HL-60 (cell line): ENCODE results near the gene CPED1.
"Not testable (repeated sequence)": the region's sequence is repeated elsewhere in the genome, so short reads cannot be mapped to it uniquely, and the experiment has no call there.

Source experiments
- DNase-seq, 2 experiments: peaks; one replicate each; pipeline ENCODE4 v3.0.0-alpha.2; 2010 to 2020; ENCODE audit warnings: low read depth in 1 of 2, low spot score in 1 of 2
- H3K27ac ChIP-seq: fragments of 250-450 bp; sonication (Bioruptor Pico); replicated peaks from 2 replicates; pipeline ENCODE4 v1.5.1; 2020; ENCODE audit warnings: mild to moderate bottlenecking, moderate library complexity
- H3K27me3 ChIP-seq: fragments of 250-450 bp; sonication (Bioruptor Pico); 2 replicates; pipeline ENCODE4 v1.5.1; 2021; ENCODE audit warnings: mild to moderate bottlenecking, moderate library complexity; ENCODE audit not compliant: insufficient read depth, poor library complexity, severe bottlenecking
- H3K4me3 ChIP-seq: replicated peaks from 2 replicates; pipeline ENCODE4 v1.5.1; 2011; ENCODE audit warnings: mild to moderate bottlenecking, control low read depth, low read length; ENCODE audit not compliant: insufficient read depth
- GABPA ChIP-seq: IDR thresholded peaks from 2 replicates; pipeline ENCODE4 v1.6.1; 2012; ENCODE audit warnings: low read depth
- POLR2AphosphoS5 ChIP-seq: IDR thresholded peaks from 2 replicates; pipeline ENCODE4 v1.6.1; 2012; ENCODE audit warnings: low read depth
- REST ChIP-seq: IDR thresholded peaks from 2 replicates; pipeline ENCODE4 v1.6.1; 2012; ENCODE audit warnings: low read depth; ENCODE audit not compliant: insufficient replicate concordance
- SPI1 ChIP-seq: IDR thresholded peaks from 2 replicates; pipeline ENCODE4 v1.6.1; 2012; ENCODE audit warnings: low read depth, mild to moderate bottlenecking, borderline replicate concordance
- TF ChIP-seq, protein P1 (sequence below): IDR thresholded peaks from one replicate; pipeline ENCODE4 v1.5.1; 2011; ENCODE audit warnings: low read length, control low read depth, inconsistent platforms; ENCODE audit not compliant: insufficient read depth

The CPED1 gene

DNA sequence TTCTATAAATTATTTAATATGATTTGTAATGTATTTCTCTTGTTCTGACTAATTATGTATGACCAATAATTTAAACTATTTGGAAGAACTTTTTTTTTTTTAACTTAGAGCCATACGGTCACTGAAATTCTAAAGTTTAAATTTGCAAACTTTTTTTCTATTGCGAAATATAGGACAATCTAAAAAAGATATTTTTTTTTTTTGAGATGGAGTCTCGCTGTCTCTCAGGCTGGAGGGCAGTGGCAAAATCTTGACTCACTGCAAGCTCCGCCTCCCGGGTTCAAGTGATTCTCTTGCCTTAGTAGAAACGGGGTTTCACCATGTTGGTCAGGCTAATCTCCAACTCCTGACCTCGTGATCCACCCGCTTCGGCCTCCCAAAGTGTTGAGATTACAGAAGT lies 130.5 kb downstream of the CPED1 start:
- TF ChIP-seq POLR2AphosphoS5 (no peak), SPI1 (no peak), REST (no peak), GABPA (no peak)
- TF ChIP-seq, protein P1, sequence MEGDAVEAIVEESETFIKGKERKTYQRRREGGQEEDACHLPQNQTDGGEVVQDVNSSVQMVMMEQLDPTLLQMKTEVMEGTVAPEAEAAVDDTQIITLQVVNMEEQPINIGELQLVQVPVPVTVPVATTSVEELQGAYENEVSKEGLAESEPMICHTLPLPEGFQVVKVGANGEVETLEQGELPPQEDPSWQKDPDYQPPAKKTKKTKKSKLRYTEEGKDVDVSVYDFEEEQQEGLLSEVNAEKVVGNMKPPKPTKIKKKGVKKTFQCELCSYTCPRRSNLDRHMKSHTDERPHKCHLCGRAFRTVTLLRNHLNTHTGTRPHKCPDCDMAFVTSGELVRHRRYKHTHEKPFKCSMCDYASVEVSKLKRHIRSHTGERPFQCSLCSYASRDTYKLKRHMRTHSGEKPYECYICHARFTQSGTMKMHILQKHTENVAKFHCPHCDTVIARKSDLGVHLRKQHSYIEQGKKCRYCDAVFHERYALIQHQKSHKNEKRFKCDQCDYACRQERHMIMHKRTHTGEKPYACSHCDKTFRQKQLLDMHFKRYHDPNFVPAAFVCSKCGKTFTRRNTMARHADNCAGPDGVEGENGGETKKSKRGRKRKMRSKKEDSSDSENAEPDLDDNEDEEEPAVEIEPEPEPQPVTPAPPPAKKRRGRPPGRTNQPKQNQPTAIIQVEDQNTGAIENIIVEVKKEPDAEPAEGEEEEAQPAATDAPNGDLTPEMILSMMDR: no peak
- H3K4me3 ChIP-seq: no peak overlapping the region
- no peak overlapping the region for H3K27ac ChIP-seq
- DNase-seq: no peak
- peaks cover 2% of the 10 kb centered on the region for H3K27me3 ChIP-seq

- TF ChIP-seq REST (no peak), GABPA (no peak), POLR2AphosphoS5 (no peak), SPI1 (no peak)
- TF ChIP-seq, protein P1: no peak
- Histone ChIP-seq H3K27ac (no peak overlapping the region), H3K27me3 (peaks cover 2% of the 10 kb centered on the region), H3K4me3 (no peak overlapping the region)
- DNase-seq: no peak
Measured at GRCh38 chr7:121123032-121123431, 134.5 kb downstream of the CPED1 start.

DNA sequence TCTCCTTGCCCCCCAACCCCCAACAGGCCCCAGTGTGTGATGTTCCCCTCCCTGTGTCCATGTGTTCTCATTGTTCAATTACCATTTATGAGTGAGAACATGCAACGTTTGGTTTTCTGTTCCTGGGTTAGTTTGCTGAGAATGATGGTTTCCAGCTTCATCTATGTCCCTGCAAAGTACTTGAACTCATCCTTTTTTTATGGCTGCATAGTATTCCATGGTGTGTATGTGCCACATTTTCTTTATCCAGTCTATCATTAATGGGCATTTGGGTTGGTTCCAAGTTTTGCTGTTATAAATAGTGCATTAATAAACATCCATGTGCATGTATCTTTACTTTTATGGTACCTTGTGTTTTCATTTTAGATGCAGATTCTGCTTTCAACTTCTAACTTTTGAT lies 136.9 kb downstream of the CPED1 start:
- H3K27ac ChIP-seq, H3K27me3 ChIP-seq: not testable (repeated sequence)

DNA sequence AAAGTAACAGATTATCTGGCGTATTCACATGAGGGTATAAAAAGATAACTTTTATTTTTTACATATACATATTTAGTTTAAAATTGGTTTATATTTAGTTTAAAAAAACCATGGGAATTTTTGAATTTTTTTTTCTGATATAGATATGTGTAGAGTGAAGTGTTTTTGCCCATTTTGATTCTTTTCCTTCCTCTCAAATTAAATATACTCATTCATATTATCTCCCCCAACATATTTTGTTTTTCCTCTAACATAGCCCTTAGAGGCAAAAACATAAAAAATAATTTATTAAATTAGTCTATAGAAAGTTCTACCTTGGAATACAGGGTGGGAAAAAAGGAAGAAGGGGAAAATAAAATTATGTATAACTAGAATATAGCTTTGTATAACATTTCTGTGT lies 137.7 kb downstream of the CPED1 start:
- TF ChIP-seq POLR2AphosphoS5 (no peak), SPI1 (no peak), GABPA (no peak), REST (no peak)
- TF ChIP-seq, protein P1: no peak
- peaks cover 2% of the 10 kb centered on the region for H3K27me3 ChIP-seq
- no peak for DNase-seq
- H3K27ac ChIP-seq: no peak overlapping the region
- H3K4me3 ChIP-seq: no peak overlapping the region

More for the DNA sequence above, 136.9 kb downstream of the CPED1 start:
- H3K4me3 ChIP-seq, DNase-seq: not testable (repeated sequence)
